HG03139 (cell line): Measurements from ENCODE around the gene PTPRJ.
A peak's percentile ranks its signal among the peaks of the same experiment; 100 is the strongest.

Experiments
- ATAC-seq: cut with Tn5 transposase; IDR thresholded peaks from one replicate; pipeline ENCODE4 v1.9.1; 2021; ENCODE audit not compliant: unreplicated experiment

Gene PTPRJ

DNA sequence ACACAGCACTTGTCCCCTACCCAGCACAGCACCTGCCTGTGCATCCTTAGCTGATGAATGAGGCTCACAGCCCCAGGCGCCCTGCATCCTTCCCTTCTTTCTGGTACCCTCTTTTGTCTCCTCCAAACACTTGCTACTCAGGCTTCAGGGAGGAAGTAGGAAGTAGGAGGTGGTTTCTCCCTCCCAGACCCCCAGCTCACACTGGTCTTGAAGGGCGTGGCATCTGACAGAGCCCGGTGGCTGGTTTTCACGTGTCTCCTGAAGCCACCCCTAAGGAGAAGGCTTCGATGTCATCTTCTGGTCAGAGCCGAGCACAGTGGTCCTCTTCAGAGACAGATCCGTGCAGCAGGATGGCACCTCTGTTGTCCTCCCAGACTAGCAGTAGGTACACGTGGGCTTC, 109.8 kb downstream of the PTPRJ start:
- ATAC-seq: no peak

GRCh38 chr11:48091426-48092102, 111.2 kb downstream of the PTPRJ start:
- ATAC-seq: no peak

DNA sequence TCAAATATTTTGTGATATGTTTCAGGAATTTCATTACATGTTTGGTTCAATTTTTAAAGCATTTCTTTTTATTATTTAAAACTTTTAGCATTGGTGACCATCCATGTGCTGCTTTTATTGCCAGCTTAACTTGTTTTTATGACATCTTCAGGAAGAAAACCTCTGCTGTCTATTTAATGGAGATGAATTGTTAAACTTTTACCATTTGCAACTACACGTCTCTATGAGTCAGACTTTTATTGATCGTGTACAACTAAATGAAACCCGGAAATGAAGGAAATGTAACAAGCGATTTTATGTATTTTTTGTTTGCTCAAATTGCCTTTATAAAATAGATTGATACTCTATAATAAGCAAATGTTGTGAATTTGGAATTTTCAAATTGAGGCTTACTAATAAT, 113.0 kb downstream of the PTPRJ start:
- ATAC-seq: no peak

GRCh38 chr11:48093795-48094642, 113.7 kb downstream of the PTPRJ start:
- ATAC-seq: no peak

DNA sequence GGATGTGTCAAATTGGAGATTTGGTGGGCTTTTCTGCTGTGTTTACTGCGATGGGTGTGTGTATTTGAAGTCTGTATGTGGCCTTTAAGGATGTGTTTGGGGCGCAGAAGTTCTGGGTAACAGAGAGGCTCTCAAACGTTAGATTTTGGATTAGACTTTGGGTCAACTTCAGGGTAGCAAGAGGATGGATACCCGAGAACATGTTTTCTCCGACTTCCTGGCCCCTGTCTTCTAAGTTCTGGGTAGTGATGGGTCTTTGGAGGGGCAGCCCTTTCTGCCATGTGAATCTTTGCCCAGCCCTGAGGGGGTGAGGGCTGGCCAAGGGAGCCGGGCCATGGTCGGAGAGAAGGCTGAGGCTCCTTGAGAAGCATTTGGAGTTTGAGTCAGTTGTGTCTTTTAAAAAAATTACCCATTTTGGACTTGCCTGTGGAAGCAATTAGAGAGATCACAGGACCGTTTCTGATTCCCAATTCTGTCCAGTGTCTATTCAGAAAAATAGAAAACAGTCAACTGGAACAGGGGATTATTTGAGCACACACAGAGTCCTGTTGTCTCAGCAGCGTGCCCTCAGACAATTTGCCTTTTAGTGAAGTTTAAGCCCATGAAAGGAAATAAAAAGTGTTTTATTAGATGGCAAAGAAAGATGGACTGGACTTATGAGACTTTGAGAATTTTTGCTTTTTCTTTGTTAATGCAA, 114.4 kb downstream of the PTPRJ start:
- ATAC-seq: no peak

DNA sequence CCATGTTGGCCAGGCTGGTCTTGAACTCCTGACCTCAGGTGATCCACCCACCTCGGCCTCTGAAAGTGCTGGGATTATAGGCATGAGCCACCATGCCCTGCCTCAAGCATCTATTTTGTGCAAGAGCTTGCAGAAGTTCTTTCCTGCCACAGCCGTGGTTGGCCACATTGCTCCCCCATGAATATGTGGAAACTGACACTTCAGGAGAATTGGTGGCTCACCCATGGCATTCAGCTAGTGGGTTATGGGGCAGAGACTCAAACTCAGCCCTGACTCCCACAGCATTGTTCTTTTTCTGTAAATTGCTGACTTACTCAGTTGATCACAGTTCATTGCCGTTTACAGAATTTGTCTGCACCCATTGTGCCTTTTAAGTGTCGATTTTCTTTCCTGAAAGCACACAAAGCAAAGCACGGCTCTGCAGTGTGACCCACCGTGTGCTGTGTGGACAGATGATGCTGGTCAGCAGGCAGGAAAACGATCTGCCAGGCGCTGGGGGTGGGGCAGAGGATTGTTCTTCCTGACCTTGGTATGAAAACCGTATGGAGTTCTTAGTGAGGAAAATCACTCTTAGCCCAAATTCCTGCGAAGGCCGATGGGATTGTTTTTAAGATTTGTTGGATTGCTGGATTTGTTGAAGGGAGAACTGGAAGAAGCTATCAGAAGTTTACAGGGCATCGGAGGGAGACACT, 115.6 kb downstream of the PTPRJ start:
- ATAC-seq: no peak

- ATAC-seq: no peak
These were observed 116.5 kb downstream of the PTPRJ start for GRCh38 chr11:48096588-48097525.

- ATAC-seq: no peak
These were observed 117.7 kb downstream of the PTPRJ start for GRCh38 chr11:48098024-48098423.

GRCh38 chr11:48099916-48100446, 119.6 kb downstream of the PTPRJ start:
- no peak for ATAC-seq

DNA sequence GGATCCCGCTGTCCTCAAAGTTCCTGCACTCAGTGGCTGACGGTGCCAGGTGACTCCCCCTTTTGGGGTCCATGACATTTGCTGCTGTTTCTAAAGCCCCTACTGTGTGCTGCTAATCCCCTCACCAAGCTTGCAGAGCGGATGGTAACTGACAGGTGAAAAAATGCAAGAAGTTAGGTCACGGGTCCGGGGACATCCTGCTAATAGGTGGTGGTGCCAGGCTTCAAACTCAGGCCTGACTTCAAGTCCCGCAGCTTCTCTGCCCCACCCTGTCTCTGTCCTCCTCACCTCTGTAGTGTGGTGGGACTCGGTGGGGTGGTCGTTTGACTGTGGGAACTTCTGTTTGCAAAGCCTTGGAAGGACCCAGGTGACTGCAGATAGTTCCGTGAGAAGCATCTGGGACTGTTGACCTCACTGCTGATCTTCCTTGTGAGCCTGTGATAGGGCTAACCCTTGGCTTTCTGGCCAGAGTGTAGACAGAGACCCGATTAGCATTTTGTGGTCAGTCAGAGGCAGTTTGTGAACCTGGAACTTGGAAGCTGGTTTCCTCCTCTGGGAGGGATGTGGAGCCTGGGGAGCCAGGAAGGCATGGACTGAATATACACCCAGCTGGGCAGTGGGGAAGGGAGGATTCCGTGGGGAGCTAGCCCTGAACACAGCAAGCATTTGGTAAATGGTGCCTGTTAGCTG, 120.8 kb downstream of the PTPRJ start:
- ATAC-seq: no peak

DNA sequence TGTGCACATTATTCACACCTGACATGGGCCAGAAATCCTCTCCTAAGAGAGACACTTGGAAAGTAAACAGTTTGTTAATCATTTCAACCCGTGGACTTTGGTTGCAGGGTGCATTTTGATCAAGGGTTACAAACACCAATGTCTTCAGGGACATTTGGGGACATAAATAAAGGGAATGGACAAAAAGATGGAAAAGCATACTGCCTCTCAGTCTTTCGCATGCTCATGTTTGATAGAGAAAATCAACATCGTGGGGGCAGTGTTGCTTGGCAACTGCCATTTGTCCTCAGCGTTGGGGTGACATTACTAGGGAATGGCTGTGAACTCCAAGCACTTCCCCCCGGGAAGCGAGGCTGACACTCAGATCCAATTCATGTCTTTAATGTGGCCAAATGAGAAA, 121.6 kb downstream of the PTPRJ start:
- no peak for ATAC-seq

GRCh38 chr11:48103621-48104567, 123.5 kb downstream of the PTPRJ start:
- no peak for ATAC-seq

GRCh38 chr11:48104568-48104924, 124.2 kb downstream of the PTPRJ start:
- ATAC-seq: no peak

GRCh38 chr11:48105096-48105990, 125.0 kb downstream of the PTPRJ start:
- ATAC-seq: no peak

GRCh38 chr11:48106166-48106565, 125.8 kb downstream of the PTPRJ start:
- no peak for ATAC-seq

DNA sequence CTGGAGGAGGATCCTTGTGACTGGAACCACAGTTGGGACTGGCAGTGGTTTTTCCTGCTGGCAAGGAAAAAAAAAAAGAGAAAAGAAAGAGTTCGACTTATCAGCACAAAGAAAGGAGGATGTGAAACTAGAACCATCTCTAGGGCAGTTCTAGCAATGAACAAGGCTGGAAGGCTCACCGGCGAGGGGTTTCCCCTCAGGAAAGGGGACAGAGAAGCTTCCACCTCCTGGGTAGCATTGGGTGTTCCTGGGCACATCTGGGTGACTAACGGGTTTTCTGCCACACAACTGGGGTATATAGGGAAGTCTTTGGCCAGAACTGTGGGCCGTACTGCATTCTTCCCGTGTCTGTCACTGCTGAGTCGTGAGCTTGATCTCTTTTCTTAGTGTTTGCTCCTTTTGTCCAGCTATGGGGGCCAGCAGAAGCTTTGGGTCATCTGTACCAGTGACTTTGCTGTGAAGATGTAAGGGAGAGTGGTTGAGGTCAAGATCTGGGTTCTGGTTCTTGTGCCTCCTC, 126.9 kb downstream of the PTPRJ start:
- peak; percentile 62 for ATAC-seq
